Endothelial cell of umbilical vein (primary cell): ENCODE results near the gene MALRD1. TPM values are rescaled to one million over a fixed set of nuclear protein-coding genes. Genes with fewer than 3 reads are reported as not detected.

ENCODE experiments used
- BruUV-seq: library from RNA; stranded (reverse); fragments of 400-500 nt; replicated peaks from 2 replicates; lab custom pipeline; 2021; lab: Mats Ljungman, UMichigan
- CTCF ChIA-PET: fragments of 300-600, 350-600 bp; sonication (Branson Sonifier 250); formaldehyde crosslinking; loops from one replicate; lab custom pipeline; 2021; ENCODE audit warnings: antibody characterized with exemption, inconsistent platforms; lab: Charles Lee
- POLR2A ChIA-PET: fragments of 300-600, 350-600 bp; sonication (Branson Sonifier 250); formaldehyde crosslinking; loops from one replicate; lab custom pipeline; 2021; ENCODE audit warnings: antibody characterized with exemption, inconsistent platforms; lab: Charles Lee
- DNase-seq: peaks from one replicate; pipeline ENCODE4 v3.0.0-alpha.2; 2011; ENCODE audit warnings: low read depth, low spot score
- FAIRE-seq: peaks from 2 replicates; lab custom pipeline; 2011; peaks lifted over from hg19 to GRCh38; lab: Jason Lieb, UNC
- H2AFZ ChIP-seq: 2 replicates; pipeline ENCODE4 v1.6.0; 2012; ENCODE audit warnings: low read depth, low read length, control low read depth, inconsistent platforms
- H3K27ac ChIP-seq: 2 replicates; pipeline ENCODE4 v1.5.1; 2011; ENCODE audit warnings: low read depth, mild to moderate bottlenecking, control low read depth, low read length, moderate library complexity; ENCODE audit not compliant: insufficient read depth
- H3K27me3 ChIP-seq, 2 experiments: 2 replicates each; pipeline versions ENCODE4 v1.6.0 to v1.6.1; 2011; ENCODE audit warnings: low read length in 2 of 2, mixed read lengths in 1 of 2; ENCODE audit not compliant: control insufficient read depth in 2 of 2, insufficient read depth in 2 of 2
- H3K36me3 ChIP-seq, 2 experiments: 2 replicates in 1 of 2; 3 replicates in 1 of 2; pipeline ENCODE4 v1.5.1; 2011; ENCODE audit warnings: low read length in 2 of 2, mild to moderate bottlenecking in 1 of 2, moderate library complexity in 1 of 2; ENCODE audit not compliant: control insufficient read depth in 2 of 2, insufficient read depth in 2 of 2; ENCODE audit errors: extremely low read depth in 1 of 2
- H3K4me1 ChIP-seq: 3 replicates; pipeline ENCODE4 v1.5.1; 2011; ENCODE audit warnings: mild to moderate bottlenecking, low read length; ENCODE audit not compliant: control insufficient read depth, insufficient read depth; ENCODE audit errors: extremely low read depth
- H3K4me2 ChIP-seq: 2 replicates; pipeline ENCODE4 v1.6.1; 2011; ENCODE audit warnings: low read length, control low read depth, mixed read lengths; ENCODE audit not compliant: insufficient read depth
- H3K4me3 ChIP-seq, 3 experiments: fragments of 200-600 bp in 1 of 3; sonication (generic), shearing (Covaris generic) in 1 of 3; replicated peaks in 1 of 3; 2 replicates each; pipeline ENCODE4 v1.5.1; 2011 to 2016; ENCODE audit warnings: control low read depth in 3 of 3, low read length in 3 of 3, mild to moderate bottlenecking in 2 of 3, inconsistent platforms in 1 of 3, low read depth in 1 of 3, moderate library complexity in 1 of 3; ENCODE audit not compliant: insufficient read depth in 1 of 3
- H3K79me2 ChIP-seq: 2 replicates; pipeline ENCODE4 v1.6.0; 2012; ENCODE audit warnings: low read length, inconsistent platforms; ENCODE audit not compliant: control insufficient read depth, insufficient read depth
- H3K9ac ChIP-seq: replicated peaks from 2 replicates; pipeline ENCODE3; 2011; ENCODE audit warnings: low read length, control low read depth; ENCODE audit not compliant: insufficient read depth; ENCODE audit errors: extremely low read depth
- H3K9me1 ChIP-seq: replicated peaks from 3 replicates; pipeline ENCODE4 v1.6.0; 2011; ENCODE audit warnings: mild to moderate bottlenecking, low read length; ENCODE audit not compliant: control insufficient read depth, insufficient read depth; ENCODE audit errors: extremely low read depth
- H3K9me3 ChIP-seq: replicated peaks from 2 replicates; pipeline ENCODE4 v1.5.1; 2012; ENCODE audit warnings: low read length, inconsistent platforms; ENCODE audit not compliant: control insufficient read depth, insufficient read depth
- H4K20me1 ChIP-seq: replicated peaks from 2 replicates; pipeline ENCODE3; 2011; ENCODE audit warnings: mild to moderate bottlenecking, low read length; ENCODE audit not compliant: control insufficient read depth, insufficient read depth; ENCODE audit errors: extremely low read depth
- EZH2 ChIP-seq: IDR thresholded peaks from 2 replicates; pipeline ENCODE4 v1.6.1; 2012; ENCODE audit warnings: borderline replicate concordance, low read depth, mild to moderate bottlenecking, moderate library complexity, low read length, inconsistent platforms; ENCODE audit not compliant: severe bottlenecking
- FOS ChIP-seq: IDR thresholded peaks from 2 replicates; pipeline ENCODE4 v1.6.1; 2011; ENCODE audit warnings: mild to moderate bottlenecking, low read length, moderate library complexity, borderline replicate concordance; ENCODE audit not compliant: insufficient read depth
- GATA2 ChIP-seq: IDR thresholded peaks from 2 replicates; pipeline ENCODE4 v1.7.0; 2011; ENCODE audit warnings: low read depth, mild to moderate bottlenecking, moderate library complexity, mixed read lengths, low read length; ENCODE audit not compliant: insufficient read length, insufficient read depth
- JUN ChIP-seq: IDR thresholded peaks from 2 replicates; pipeline ENCODE4 v1.6.1; 2011; ENCODE audit warnings: borderline replicate concordance, low read depth; ENCODE audit not compliant: insufficient read length, insufficient read depth
- MYC ChIP-seq: IDR thresholded peaks from one replicate; pipeline ENCODE4 v1.6.1; 2011; ENCODE audit warnings: mild to moderate bottlenecking, low read depth, low read length
- POLR2A ChIP-seq: IDR thresholded peaks from 2 replicates; pipeline ENCODE4 v1.6.1; 2012; ENCODE audit warnings: low read depth, mild to moderate bottlenecking, control low read depth, low read length
- POLR2AphosphoS5 ChIP-seq: IDR thresholded peaks from 2 replicates; pipeline ENCODE4 v1.6.1; 2012; ENCODE audit warnings: low read depth, mild to moderate bottlenecking, control low read depth, low read length, moderate library complexity; ENCODE audit not compliant: insufficient read depth
- dilution Hi-C: fragments of 300-500 bp; cut with MboI; formaldehyde crosslinking; loops from one replicate; pipeline ENCODE4 v1.15.0; 2019; ENCODE audit warnings: low sequenced_read_pairs; ENCODE audit not compliant: extremely low pct_ligation_motif_present
- intact Hi-C: fragments of 100-400 bp; cut with micrococcal nuclease; formaldehyde crosslinking; loops from one replicate; pipeline ENCODE4 v1.10.0; 2022
- polyA plus RNA-seq, 4 experiments: library from polyadenylated mRNA; depleted of rRNA in 3 of 4; stranded (reverse) in 3 of 4; unstranded in 1 of 4; fragments of >200 nt; gene quantifications; 2 replicates each; pipeline versions ENCODE4 v1.2.1 to v1.2.3, GENCODE V29; 2011 to 2012; ENCODE audit warnings: missing spikeins in 1 of 4
- total RNA-seq: library from RNA; stranded (reverse); gene quantifications from 2 replicates; pipeline ENCODE4 v1.2.3, GENCODE V29; 2021
- TF ChIP-seq, protein P1 (sequence below): IDR thresholded peaks from 2 replicates; pipeline ENCODE4 v1.6.1; 2011; ENCODE audit not compliant: insufficient read depth, insufficient read length
- TF ChIP-seq, protein P2 (sequence below), 2 donors: IDR thresholded peaks; 1 replicate in 1 of 2; 2 replicates in 1 of 2; pipeline ENCODE4 v1.5.1; 2011; ENCODE audit warnings: low read length in 2 of 2, mild to moderate bottlenecking in 2 of 2, moderate library complexity in 2 of 2, control low read depth in 1 of 2, inconsistent platforms in 1 of 2, low read depth in 1 of 2; ENCODE audit not compliant: insufficient read depth in 1 of 2; ENCODE audit errors: extremely low read depth in 1 of 2

Gene MALRD1
- total and polyA plus RNA-seq, 2 donors (not counting 3 experiments of a cell fraction or from before 2014, with no cell fraction given), result not detected

DNA sequence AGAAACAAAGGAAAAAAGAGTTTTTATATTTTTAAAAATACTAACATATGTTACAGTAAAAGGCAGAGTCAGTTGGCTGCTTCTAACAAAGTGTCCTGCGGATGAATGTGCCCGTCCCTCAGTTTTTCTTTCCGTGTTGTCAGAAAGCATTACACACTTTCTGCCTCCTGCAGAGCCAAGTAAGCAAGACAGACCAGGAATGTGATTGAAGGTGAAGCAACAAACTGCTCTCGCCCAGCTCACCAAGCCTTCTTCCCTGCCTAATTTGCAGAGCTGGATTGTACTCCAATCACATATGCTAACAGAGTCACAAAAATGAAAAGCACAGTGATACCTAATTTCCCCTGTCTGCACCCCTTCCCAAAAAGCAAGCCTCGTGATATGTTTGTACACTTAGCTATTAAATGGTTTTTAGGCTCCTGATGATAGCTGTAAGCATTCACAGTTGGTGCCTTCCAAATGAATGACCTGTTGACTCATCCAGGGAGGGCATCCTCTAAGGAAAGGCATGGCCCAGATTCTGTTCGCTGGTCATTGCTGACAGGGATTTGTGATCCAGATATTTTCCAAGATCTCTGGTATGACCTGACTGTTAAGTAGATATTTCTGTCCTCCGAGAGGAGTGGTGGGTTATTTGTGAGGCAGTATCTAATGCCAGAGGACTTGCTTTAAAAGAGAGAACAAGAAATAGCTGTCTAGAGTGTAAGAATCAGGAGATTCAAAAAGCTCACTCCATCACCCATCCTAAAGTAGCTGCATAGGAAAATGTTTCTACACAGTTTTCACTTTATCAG, 580.4 kb downstream of the MALRD1 start:
- ChIA-PET POLR2A (no interaction called here), CTCF (no interaction called here)
- dilution Hi-C loops (no loop called here), intact Hi-C loops (no loop called here)
- H3K4me1 ChIP-seq, result no peaks in the 10 kb centered on the region
- H3K27ac ChIP-seq, result no peak overlapping the region
- no peaks in the 10 kb centered on the region for H3K27me3 ChIP-seq
- H3K9me3 ChIP-seq, result no peaks in the 10 kb centered on the region
- H3K4me2 ChIP-seq, result no peak overlapping the region
- H3K79me2 ChIP-seq, result no peaks in the 10 kb centered on the region
- no peaks in the 10 kb centered on the region for H4K20me1 ChIP-seq
- no peaks in the 10 kb centered on the region for H3K36me3 ChIP-seq
- BruUV-seq, result no TSS peak
- H2AFZ ChIP-seq, result no peak overlapping the region
- no peak overlapping the region for H3K9ac ChIP-seq
- H3K4me3 ChIP-seq, result no peak overlapping the region
- no peaks in the 10 kb centered on the region for H3K9me1 ChIP-seq
- DNase-seq (no peak), FAIRE-seq (no peak)
- no peak for TF ChIP-seq MYC
- no peak for TF ChIP-seq EZH2
- no peak for TF ChIP-seq JUN
- no peak for TF ChIP-seq GATA2
- no peak for TF ChIP-seq POLR2AphosphoS5

DNA sequence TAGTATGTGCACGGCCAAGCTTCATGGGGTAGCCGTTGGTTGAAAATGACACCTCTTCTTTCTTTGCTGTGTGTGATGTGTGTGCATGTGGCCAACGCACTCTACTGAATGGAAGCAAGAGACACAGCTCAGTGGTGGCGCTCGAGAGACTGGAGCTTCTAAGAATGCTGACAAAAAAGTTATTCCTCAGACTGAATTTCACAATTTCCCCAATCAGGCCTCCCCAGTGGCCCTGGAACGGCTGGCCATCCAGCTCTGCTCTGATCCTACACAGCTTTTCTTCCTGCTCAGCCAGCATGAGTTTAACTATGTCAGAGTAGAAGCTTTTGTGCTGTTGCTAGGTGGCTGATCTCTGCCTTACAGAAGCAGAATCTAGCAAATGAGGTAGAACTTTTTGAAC, 581.0 kb downstream of the MALRD1 start:
- Histone ChIP-seq H3K9me1 (no peaks in the 10 kb centered on the region), H3K27me3 (no peaks in the 10 kb centered on the region), H2AFZ (no peak overlapping the region), H4K20me1 (no peaks in the 10 kb centered on the region), H3K4me1 (no peaks in the 10 kb centered on the region), H3K9me3 (peaks cover 2% of the 10 kb centered on the region), H3K4me3 (no peak overlapping the region), H3K4me2 (no peak overlapping the region), H3K36me3 (no peaks in the 10 kb centered on the region), H3K9ac (no peak overlapping the region), H3K27ac (no peak overlapping the region), H3K79me2 (no peaks in the 10 kb centered on the region)
- DNase-seq, result no peak
- ChIA-PET POLR2A (no interaction called here), CTCF (no interaction called here)
- TF ChIP-seq POLR2AphosphoS5, result no peak
- no peak for TF ChIP-seq FOS
- no peak for TF ChIP-seq MYC
- no peak for TF ChIP-seq GATA2
- no peak for TF ChIP-seq POLR2A
- TF ChIP-seq, protein P1, sequence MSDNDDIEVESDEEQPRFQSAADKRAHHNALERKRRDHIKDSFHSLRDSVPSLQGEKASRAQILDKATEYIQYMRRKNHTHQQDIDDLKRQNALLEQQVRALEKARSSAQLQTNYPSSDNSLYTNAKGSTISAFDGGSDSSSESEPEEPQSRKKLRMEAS, result no peak
- TF ChIP-seq EZH2, result no peak
- TF ChIP-seq, protein P2, sequence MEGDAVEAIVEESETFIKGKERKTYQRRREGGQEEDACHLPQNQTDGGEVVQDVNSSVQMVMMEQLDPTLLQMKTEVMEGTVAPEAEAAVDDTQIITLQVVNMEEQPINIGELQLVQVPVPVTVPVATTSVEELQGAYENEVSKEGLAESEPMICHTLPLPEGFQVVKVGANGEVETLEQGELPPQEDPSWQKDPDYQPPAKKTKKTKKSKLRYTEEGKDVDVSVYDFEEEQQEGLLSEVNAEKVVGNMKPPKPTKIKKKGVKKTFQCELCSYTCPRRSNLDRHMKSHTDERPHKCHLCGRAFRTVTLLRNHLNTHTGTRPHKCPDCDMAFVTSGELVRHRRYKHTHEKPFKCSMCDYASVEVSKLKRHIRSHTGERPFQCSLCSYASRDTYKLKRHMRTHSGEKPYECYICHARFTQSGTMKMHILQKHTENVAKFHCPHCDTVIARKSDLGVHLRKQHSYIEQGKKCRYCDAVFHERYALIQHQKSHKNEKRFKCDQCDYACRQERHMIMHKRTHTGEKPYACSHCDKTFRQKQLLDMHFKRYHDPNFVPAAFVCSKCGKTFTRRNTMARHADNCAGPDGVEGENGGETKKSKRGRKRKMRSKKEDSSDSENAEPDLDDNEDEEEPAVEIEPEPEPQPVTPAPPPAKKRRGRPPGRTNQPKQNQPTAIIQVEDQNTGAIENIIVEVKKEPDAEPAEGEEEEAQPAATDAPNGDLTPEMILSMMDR (IDR thresholded peaks at IDR 0.05; ENCODE audit: extremely low read depth in 1 of 2, insufficient read depth in 1 of 2, low read depth in 1 of 2, low read length in 2 of 2), result no peak
- TF ChIP-seq JUN, result no peak
- intact Hi-C loops, result no loop called here
- no TSS peak for BruUV-seq
- dilution Hi-C loops, result no loop called here
- FAIRE-seq, result no peak
